Tibial artery (tissue), 4 donors: ENCODE results near the gene CREB3L2.
A peak's percentile ranks its signal among the peaks of the same experiment; 100 is the strongest.

ENCODE experiments used
- DNase-seq, 2 donors: peaks; one replicate each; pipeline ENCODE4 v3.0.0-alpha.2; 2019
- H3K27ac ChIP-seq, 2 donors: fragments of 200-600 bp; sonication (generic) in 1 of 2; 1 replicate in 1 of 2; 2 replicates in 1 of 2; pipeline ENCODE4 v1.5.1; 2018 to 2019; ENCODE audit warnings: mild to moderate bottlenecking in 1 of 2
- H3K27me3 ChIP-seq, 2 donors: fragments of 200-600 bp; sonication (generic) in 1 of 2; one replicate each; pipeline versions ENCODE4 v1.5.1 to v1.6.0; 2016 to 2019
- H3K36me3 ChIP-seq, 3 donors: fragments of 200-600 bp; sonication (generic) in 2 of 3; one replicate each; pipeline ENCODE4 v1.5.1; 2016 to 2019; ENCODE audit warnings: mild to moderate bottlenecking in 2 of 3
- H3K4me1 ChIP-seq, 4 donors: fragments of 200-600 bp; sonication (generic) in 2 of 4; 1 replicate in 3 of 4; 2 replicates in 1 of 4; pipeline ENCODE4 v1.5.1; 2016 to 2019
- H3K4me3 ChIP-seq, 2 donors: fragments of 200-600 bp; sonication (generic) in 1 of 2; 1 replicate in 1 of 2; 2 replicates in 1 of 2; pipeline ENCODE4 v1.5.1; 2018 to 2019; ENCODE audit warnings: mild to moderate bottlenecking in 2 of 2
- H3K9me3 ChIP-seq, 3 donors: fragments of 200-600 bp; sonication (generic) in 1 of 3; one replicate each; pipeline ENCODE4 v1.5.1; 2016 to 2019
- CTCF ChIP-seq, 2 experiments: fragments of 200-600 bp in 1 of 2; fragments of 450-650 bp in 1 of 2; IDR thresholded peaks; one replicate each; pipeline ENCODE4 v1.5.1; 2017 to 2019; ENCODE audit warnings: antibody characterized with exemption in 2 of 2, mild to moderate bottlenecking in 1 of 2, moderate library complexity in 1 of 2
- intact Hi-C: fragments of 100-400 bp; cut with DNase I; formaldehyde crosslinking; loops from one replicate; pipeline ENCODE4 v1.15.0; 2023; ENCODE audit warnings: low total_unique reads

CREB3L2 gene

GRCh38 chr7:137992104-137992549, 9.8 kb downstream of the CREB3L2 start:
- Histone ChIP-seq H3K27ac (peak overlapping the region; percentile 86 to 96), H3K4me1 (peaks cover 4 to 99% (median 75%) of the 10 kb centered on the region in 4 donors), H3K4me3 (no peak overlapping the region), H3K36me3 (no peaks in the 10 kb centered on the region), H3K27me3 (no peaks in the 10 kb centered on the region), H3K9me3 (no peaks in the 10 kb centered on the region)
- DNase-seq, result no peak
- TF ChIP-seq CTCF (IDR thresholded peaks at IDR 0.05), result no peak
- intact Hi-C loops, result no loop called here

GRCh38 chr7:137990251-137990941, 11.5 kb downstream of the CREB3L2 start:
- Histone ChIP-seq H3K36me3 (no peaks in the 10 kb centered on the region), H3K4me1 (peaks cover 4 to 99% (median 77%) of the 10 kb centered on the region in 4 donors), H3K9me3 (no peaks in the 10 kb centered on the region), H3K4me3 (peak overlapping the region; percentile 8 to 28), H3K27ac (peak overlapping the region; percentile 86 to 96), H3K27me3 (no peaks in the 10 kb centered on the region)
- DNase-seq, result no peak
- TF ChIP-seq CTCF (IDR thresholded peaks at IDR 0.05), result no peak
- intact Hi-C loops, result no loop called here

- no peak for TF ChIP-seq CTCF (IDR thresholded peaks at IDR 0.05)
- no peaks in the 10 kb centered on the region for H3K36me3 ChIP-seq
- no peaks in the 10 kb centered on the region for H3K27me3 ChIP-seq
- H3K27ac ChIP-seq, result peak overlapping the region; percentile 86 to 96
- no peaks in the 10 kb centered on the region for H3K9me3 ChIP-seq
- DNase-seq, result peak in 1 of 2 donors; percentile 1
- H3K4me1 ChIP-seq, result peaks cover 4 to 99% (median 80%) of the 10 kb centered on the region in 4 donors
- intact Hi-C loops, result no loop called here
- H3K4me3 ChIP-seq, result no peak overlapping the region
Observed at GRCh38 chr7:137989590-137989989, 12.3 kb downstream of the CREB3L2 start.

- Histone ChIP-seq H3K36me3 (no peaks in the 10 kb centered on the region), H3K27me3 (no peaks in the 10 kb centered on the region), H3K9me3 (no peaks in the 10 kb centered on the region), H3K4me1 (peaks cover 5 to 99% (median 80%) of the 10 kb centered on the region in 4 donors), H3K27ac (peak overlapping the region; percentile 86 to 96), H3K4me3 (peak overlapping the region in 1 of 2 donors; percentile 18)
- peak in 1 of 2 experiments; percentile 20 for TF ChIP-seq CTCF (IDR thresholded peaks at IDR 0.05)
- intact Hi-C loops, result no loop called here
- peak; percentile 69 to 85 for DNase-seq
Observed at GRCh38 chr7:137989094-137989493, 12.8 kb downstream of the CREB3L2 start.

- TF ChIP-seq CTCF (IDR thresholded peaks at IDR 0.05), result no peak
- Histone ChIP-seq H3K4me3 (no peak overlapping the region), H3K27ac (peak overlapping the region; percentile 86 to 96), H3K9me3 (no peaks in the 10 kb centered on the region), H3K36me3 (no peaks in the 10 kb centered on the region), H3K27me3 (no peaks in the 10 kb centered on the region), H3K4me1 (peaks cover 7 to 99% (median 84%) of the 10 kb centered on the region in 4 donors)
- peak in 1 of 2 donors; percentile 19 for DNase-seq
- intact Hi-C loops, result no loop called here
Observed at GRCh38 chr7:137987968-137988367, 13.9 kb downstream of the CREB3L2 start.
